PC-3 (cell line): ENCODE results near the gene TRIM14.

Experiments
- EZH2 ChIP-seq: fragments of 300-600 bp; sonication (generic); IDR thresholded peaks from one replicate; pipeline ENCODE4 v1.6.1; 2017; ENCODE audit warnings: antibody characterized with exemption, mild to moderate bottlenecking, low read length; ENCODE audit not compliant: unreplicated experiment
- TF ChIP-seq, protein P1 (sequence below): fragments of 300-600 bp; sonication (generic); conservative IDR thresholded peaks from 2 replicates; pipeline ENCODE4 v1.5.1; 2017; ENCODE audit warnings: antibody characterized with exemption, low read depth, mild to moderate bottlenecking, low read length

DNA sequence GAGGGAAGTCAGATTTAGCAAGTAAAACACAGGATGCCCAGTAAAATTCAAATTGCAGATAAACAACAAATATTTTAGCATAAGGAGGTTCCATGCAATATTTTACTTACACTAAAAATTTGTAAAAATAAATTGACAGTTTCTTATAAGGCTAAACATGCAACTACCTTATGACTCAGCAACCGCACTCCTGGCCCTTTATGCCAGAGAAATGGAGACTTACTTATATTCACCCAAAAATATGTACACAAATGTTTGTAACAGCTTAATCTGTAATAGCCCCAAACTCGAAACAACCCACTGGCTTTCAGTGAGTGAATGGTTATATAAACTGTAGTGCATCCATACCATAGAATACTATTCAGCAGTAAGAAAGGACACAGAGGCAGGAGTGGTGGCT lies 28.6 kb upstream of the TRIM14 start:
- TF ChIP-seq, protein P1, sequence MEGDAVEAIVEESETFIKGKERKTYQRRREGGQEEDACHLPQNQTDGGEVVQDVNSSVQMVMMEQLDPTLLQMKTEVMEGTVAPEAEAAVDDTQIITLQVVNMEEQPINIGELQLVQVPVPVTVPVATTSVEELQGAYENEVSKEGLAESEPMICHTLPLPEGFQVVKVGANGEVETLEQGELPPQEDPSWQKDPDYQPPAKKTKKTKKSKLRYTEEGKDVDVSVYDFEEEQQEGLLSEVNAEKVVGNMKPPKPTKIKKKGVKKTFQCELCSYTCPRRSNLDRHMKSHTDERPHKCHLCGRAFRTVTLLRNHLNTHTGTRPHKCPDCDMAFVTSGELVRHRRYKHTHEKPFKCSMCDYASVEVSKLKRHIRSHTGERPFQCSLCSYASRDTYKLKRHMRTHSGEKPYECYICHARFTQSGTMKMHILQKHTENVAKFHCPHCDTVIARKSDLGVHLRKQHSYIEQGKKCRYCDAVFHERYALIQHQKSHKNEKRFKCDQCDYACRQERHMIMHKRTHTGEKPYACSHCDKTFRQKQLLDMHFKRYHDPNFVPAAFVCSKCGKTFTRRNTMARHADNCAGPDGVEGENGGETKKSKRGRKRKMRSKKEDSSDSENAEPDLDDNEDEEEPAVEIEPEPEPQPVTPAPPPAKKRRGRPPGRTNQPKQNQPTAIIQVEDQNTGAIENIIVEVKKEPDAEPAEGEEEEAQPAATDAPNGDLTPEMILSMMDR = no peak
- TF ChIP-seq EZH2 = no peak
